Body of pancreas (tissue), 4 donors: ENCODE measurements around the gene RPS21.

ENCODE experiments used
- CTCF ChIP-seq, 7 experiments: fragments of 450-650 bp in 4 of 7; fragments of 200-600 bp in 3 of 7; sonication (generic) in 3 of 7; IDR thresholded peaks; one replicate each; pipeline ENCODE4 v1.5.1; 2016 to 2019; ENCODE audit warnings: antibody characterized with exemption in 7 of 7
- POLR2A ChIP-seq, 3 donors: fragments of 450-650 bp; IDR thresholded peaks; one replicate each; pipeline ENCODE4 v1.6.1; 2016; ENCODE audit warnings: antibody characterized with exemption in 3 of 3, mild to moderate bottlenecking in 2 of 3

GRCh38 chr20:62423326-62423706 lies 36.4 kb downstream of the RPS21 start:
- no peak for TF ChIP-seq CTCF (IDR thresholded peaks at IDR 0.05)
- no peak for TF ChIP-seq POLR2A (IDR thresholded peaks at IDR 0.05)
